ENCODE measurements around the gene CAMKK2. TPM values are rescaled to one million over a fixed set of nuclear protein-coding genes. Genes with fewer than 3 reads are reported as not detected.

The CAMKK2 gene
- total RNA-seq, 1 experiment from 2014 or later: 24.7 TPM

DNA sequence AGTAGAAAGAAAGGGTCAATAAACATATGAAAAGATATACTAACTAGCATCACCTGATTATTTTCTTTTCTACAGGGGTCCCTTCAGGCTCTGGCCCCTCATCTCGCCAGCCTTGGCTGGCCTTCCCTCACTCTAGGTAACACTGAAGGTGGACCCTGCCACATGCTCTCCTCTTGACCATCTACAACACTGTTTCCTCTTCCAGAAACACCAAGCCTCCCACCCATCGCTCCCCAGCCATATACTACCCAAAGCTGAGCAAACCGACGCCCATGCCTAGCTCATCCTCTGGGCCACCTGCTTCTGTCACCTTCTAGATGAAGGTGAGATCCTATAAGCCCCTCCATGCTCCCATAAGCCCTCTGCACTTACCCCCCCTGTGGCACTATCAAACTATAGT is 40.9 kb upstream of the CAMKK2 start:
- H2BK5ac ChIP-seq (ENCODE audit: insufficient read length, low read length): no peak overlapping the region
- H3K9ac ChIP-seq (ENCODE audit: extremely low read depth, insufficient read length, low read length): no peak overlapping the region
- peaks cover 28 to 73% (median 61%) of the 10 kb centered on the region in 3 experiments; a peak in 6 of 7 replicates for H3K36me3 Mint-ChIP-seq (ENCODE audit: insufficient read depth in 1 of 3, low read depth in 3 of 3)
- H3T11ph ChIP-seq (ENCODE audit: low read length): no peak overlapping the region
- H4K20me1 ChIP-seq (ENCODE audit: control insufficient read depth, insufficient read depth, insufficient read length): no peaks in the 10 kb centered on the region
- no peak overlapping the region for H2BK120ac ChIP-seq (ENCODE audit: low read depth, low read length, poor library complexity, severe bottlenecking)
- H2AFZ ChIP-seq (ENCODE audit: low read length): no peak overlapping the region
- WGBS (ENCODE audit: extremely low coverage, insufficient read length, low lambda C conversion rate): no CpG with 5 or more reads among the region's 4 CpGs
- H4K8ac ChIP-seq (replicated peaks; ENCODE audit: insufficient read length, low read depth, low read length): no peak overlapping the region
- no peak overlapping the region for H3K23ac ChIP-seq (ENCODE audit: insufficient read length, low read depth, low read length)
- peak overlapping the region in 2 of 3 experiments; percentile 47 to 72; a peak in 5 of 7 replicates for H3K27ac Mint-ChIP-seq
- H3K9me3 Mint-ChIP-seq: no peaks in the 10 kb centered on the region
- H2BK15ac ChIP-seq (ENCODE audit: low read depth, low read length): no peak overlapping the region
- no peak overlapping the region for H2AK5ac ChIP-seq (ENCODE audit: insufficient read length, low read length)
- no peaks in the 10 kb centered on the region for H3K27me3 Mint-ChIP-seq (ENCODE audit: low read depth)
- no peak overlapping the region for H3K18ac ChIP-seq (ENCODE audit: insufficient read length, low read depth, low read length)
- H3K79me1 ChIP-seq (ENCODE audit: insufficient read depth, low read depth, low read length, poor library complexity, severe bottlenecking): no peaks in the 10 kb centered on the region
- H2BK12ac ChIP-seq (ENCODE audit: insufficient read length, low read depth, low read length): no peak overlapping the region
- H4K91ac ChIP-seq (ENCODE audit: insufficient read length, low read depth, low read length): no peak overlapping the region
- no peaks in the 10 kb centered on the region; the same call in 1 of the 2 replicates for H3K4me1 ChIP-seq (ENCODE audit: insufficient read depth, low read length)
- peaks cover 0 to 3% of the 10 kb centered on the region in 2 experiments; a peak in 3 of 4 replicates for H3K4me1 Mint-ChIP-seq
- no peak overlapping the region for H3K56ac ChIP-seq (ENCODE audit: insufficient read length, low read depth, low read length)
- H3K79me2 ChIP-seq (ENCODE audit: insufficient read depth, low read length): no peaks in the 10 kb centered on the region
- TF ChIP-seq, protein P1, sequence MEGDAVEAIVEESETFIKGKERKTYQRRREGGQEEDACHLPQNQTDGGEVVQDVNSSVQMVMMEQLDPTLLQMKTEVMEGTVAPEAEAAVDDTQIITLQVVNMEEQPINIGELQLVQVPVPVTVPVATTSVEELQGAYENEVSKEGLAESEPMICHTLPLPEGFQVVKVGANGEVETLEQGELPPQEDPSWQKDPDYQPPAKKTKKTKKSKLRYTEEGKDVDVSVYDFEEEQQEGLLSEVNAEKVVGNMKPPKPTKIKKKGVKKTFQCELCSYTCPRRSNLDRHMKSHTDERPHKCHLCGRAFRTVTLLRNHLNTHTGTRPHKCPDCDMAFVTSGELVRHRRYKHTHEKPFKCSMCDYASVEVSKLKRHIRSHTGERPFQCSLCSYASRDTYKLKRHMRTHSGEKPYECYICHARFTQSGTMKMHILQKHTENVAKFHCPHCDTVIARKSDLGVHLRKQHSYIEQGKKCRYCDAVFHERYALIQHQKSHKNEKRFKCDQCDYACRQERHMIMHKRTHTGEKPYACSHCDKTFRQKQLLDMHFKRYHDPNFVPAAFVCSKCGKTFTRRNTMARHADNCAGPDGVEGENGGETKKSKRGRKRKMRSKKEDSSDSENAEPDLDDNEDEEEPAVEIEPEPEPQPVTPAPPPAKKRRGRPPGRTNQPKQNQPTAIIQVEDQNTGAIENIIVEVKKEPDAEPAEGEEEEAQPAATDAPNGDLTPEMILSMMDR (conservative IDR thresholded peaks at IDR 0.05): no peak
- H3K23me2 ChIP-seq (ENCODE audit: insufficient read length, low read depth, low read length, poor library complexity, severe bottlenecking): no peaks in the 10 kb centered on the region
- no peak overlapping the region for H3K27ac ChIP-seq (ENCODE audit: insufficient read length, low read depth, low read length)
- no peaks in the 10 kb centered on the region for H3K9me3 ChIP-seq (ENCODE audit: control insufficient read depth, low read depth, low read length)
- H3K14ac ChIP-seq (ENCODE audit: insufficient read depth, low read length): no peak overlapping the region
- no peak overlapping the region for H3K4ac ChIP-seq (ENCODE audit: low read depth, low read length)
- no peak for DNase-seq
- H4K5ac ChIP-seq (ENCODE audit: insufficient read length, low read depth, low read length): no peak overlapping the region
- no peak overlapping the region for H3K4me3 Mint-ChIP-seq
- H3K4me2 ChIP-seq (ENCODE audit: insufficient read depth, insufficient read length, low read length): no peak overlapping the region
- no peak overlapping the region for H2BK20ac ChIP-seq (ENCODE audit: low read depth, low read length, poor library complexity, severe bottlenecking)
- no peaks in the 10 kb centered on the region for H3K27me3 ChIP-seq (ENCODE audit: insufficient read depth, low read length)
